BJ (cell line): ENCODE data around the gene ENO2. TPM values are rescaled to one million over a fixed set of nuclear protein-coding genes. Genes with fewer than 3 reads are reported as not detected.
A peak's percentile ranks its signal among the peaks of the same experiment; 100 is the strongest.
"Not testable (repeated sequence)": the region's sequence is repeated elsewhere in the genome, so short reads cannot be mapped to it uniquely, and the experiment has no call there.

Experiments used
- CTCF ChIA-PET: fragments of 350-600 bp; formaldehyde crosslinking; extraction: SDS; loops from one replicate; lab custom pipeline; 2021; ENCODE audit warnings: antibody characterized with exemption, inconsistent platforms; lab: Yijun Ruan, JAX
- POLR2A ChIA-PET: fragments of 300-600 bp; sonication (Branson Sonifier 250); formaldehyde crosslinking; extraction: SDS; loops from one replicate; lab custom pipeline; 2021; ENCODE audit warnings: antibody characterized with exemption; lab: Charles Lee
- DNase-seq: peaks from one replicate; pipeline ENCODE4 v3.0.0-alpha.2; 2011; ENCODE audit warnings: low read depth
- H3K27me3 ChIP-seq: 2 replicates; pipeline ENCODE4 v1.6.0; 2011; ENCODE audit warnings: low read length; ENCODE audit not compliant: control insufficient read depth, insufficient read depth
- H3K36me3 ChIP-seq: 2 replicates; pipeline ENCODE4 v1.5.1; 2011; ENCODE audit warnings: low read length; ENCODE audit not compliant: control insufficient read depth, insufficient read depth
- H3K4me3 ChIP-seq: 2 replicates; pipeline ENCODE4 v1.5.1; 2011; ENCODE audit warnings: low read depth, mild to moderate bottlenecking, control low read depth, low read length
- polyA plus RNA-seq: library from polyadenylated mRNA; depleted of rRNA; stranded (reverse); fragments of >200 nt; gene quantifications from 2 replicates; pipeline ENCODE4 v1.2.3, GENCODE V29; 2011
- TF ChIP-seq, protein P1 (sequence below): IDR thresholded peaks from 2 replicates; pipeline ENCODE4 v1.5.1; 2011; ENCODE audit warnings: low read depth, mild to moderate bottlenecking, control low read depth, inconsistent platforms, low read length, moderate library complexity; ENCODE audit not compliant: insufficient read depth

ENO2 gene
- polyA plus RNA-seq, 1 experiment, result 29.7 TPM

DNA sequence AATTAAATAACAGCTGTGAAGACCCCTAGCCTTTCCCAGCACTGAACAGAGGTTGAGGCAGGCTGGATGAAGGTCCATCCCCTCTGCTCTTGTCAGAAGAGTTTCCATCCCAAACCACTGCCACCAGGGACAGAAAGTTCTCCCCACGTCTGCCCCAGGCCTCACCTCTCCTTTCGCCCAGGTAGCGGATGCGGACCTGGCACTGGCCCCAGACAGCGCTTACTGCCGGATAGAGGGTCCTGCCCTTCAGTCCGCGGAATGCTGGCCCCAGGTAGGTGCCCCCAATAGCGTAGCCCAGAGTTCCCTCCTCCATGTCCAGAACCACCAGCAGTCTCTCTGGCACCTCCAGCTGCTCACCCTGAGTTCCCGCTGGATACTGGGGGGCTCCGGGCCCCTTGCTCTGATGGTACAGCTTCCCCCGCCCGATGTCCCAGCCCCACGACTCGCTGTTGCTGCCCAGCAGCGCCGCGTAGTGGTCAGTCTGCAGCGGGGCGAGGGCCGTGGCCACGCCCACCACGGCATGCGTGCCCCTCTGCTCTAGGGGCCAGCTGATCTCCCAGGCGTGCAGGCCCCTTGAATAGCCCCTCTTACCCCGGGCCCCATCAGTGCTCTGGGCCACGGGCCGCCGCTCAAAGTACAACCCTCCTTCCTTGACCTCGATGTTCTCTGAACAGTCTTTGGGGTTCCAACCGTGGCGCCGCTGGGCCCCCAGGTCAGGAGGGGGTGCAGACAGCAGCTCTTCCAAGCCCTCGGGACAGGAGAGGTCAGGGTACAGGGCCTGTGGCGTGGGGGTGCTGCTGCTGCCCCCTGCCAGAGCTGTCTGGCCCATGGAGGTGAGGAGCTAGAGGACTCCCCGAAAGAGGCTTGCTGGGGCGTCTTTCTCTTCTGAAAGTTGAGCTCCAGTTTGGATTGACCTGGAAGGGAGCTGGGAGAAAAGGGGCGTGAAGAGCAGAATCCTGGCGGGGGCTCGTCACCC, 42.0 kb upstream of the ENO2 start:
- no peak for DNase-seq
- no peaks in the 10 kb centered on the region for H3K27me3 ChIP-seq
- TF ChIP-seq, protein P1, sequence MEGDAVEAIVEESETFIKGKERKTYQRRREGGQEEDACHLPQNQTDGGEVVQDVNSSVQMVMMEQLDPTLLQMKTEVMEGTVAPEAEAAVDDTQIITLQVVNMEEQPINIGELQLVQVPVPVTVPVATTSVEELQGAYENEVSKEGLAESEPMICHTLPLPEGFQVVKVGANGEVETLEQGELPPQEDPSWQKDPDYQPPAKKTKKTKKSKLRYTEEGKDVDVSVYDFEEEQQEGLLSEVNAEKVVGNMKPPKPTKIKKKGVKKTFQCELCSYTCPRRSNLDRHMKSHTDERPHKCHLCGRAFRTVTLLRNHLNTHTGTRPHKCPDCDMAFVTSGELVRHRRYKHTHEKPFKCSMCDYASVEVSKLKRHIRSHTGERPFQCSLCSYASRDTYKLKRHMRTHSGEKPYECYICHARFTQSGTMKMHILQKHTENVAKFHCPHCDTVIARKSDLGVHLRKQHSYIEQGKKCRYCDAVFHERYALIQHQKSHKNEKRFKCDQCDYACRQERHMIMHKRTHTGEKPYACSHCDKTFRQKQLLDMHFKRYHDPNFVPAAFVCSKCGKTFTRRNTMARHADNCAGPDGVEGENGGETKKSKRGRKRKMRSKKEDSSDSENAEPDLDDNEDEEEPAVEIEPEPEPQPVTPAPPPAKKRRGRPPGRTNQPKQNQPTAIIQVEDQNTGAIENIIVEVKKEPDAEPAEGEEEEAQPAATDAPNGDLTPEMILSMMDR, result peak; percentile 99
- CTCF ChIA-PET, result interaction anchor here (0.6 to 9.7 kb wide), 42 partner anchors 9 to 644 kb away, joined by 3 to 112 read pairs (median 4); partner anchors contain the start of genes C12orf57, CDCA3, ENO2 and GNB3
- H3K4me3 ChIP-seq, result peak overlapping the region; percentile 65
- peaks cover 26% of the 10 kb centered on the region for H3K36me3 ChIP-seq
- POLR2A ChIA-PET, result interaction anchor here (0.7 to 3.7 kb wide), 6 partner anchors 19 to 66 kb away, joined by 4 to 19 read pairs (median 6); partner anchors contain the start of genes CDCA3 and USP5

DNA sequence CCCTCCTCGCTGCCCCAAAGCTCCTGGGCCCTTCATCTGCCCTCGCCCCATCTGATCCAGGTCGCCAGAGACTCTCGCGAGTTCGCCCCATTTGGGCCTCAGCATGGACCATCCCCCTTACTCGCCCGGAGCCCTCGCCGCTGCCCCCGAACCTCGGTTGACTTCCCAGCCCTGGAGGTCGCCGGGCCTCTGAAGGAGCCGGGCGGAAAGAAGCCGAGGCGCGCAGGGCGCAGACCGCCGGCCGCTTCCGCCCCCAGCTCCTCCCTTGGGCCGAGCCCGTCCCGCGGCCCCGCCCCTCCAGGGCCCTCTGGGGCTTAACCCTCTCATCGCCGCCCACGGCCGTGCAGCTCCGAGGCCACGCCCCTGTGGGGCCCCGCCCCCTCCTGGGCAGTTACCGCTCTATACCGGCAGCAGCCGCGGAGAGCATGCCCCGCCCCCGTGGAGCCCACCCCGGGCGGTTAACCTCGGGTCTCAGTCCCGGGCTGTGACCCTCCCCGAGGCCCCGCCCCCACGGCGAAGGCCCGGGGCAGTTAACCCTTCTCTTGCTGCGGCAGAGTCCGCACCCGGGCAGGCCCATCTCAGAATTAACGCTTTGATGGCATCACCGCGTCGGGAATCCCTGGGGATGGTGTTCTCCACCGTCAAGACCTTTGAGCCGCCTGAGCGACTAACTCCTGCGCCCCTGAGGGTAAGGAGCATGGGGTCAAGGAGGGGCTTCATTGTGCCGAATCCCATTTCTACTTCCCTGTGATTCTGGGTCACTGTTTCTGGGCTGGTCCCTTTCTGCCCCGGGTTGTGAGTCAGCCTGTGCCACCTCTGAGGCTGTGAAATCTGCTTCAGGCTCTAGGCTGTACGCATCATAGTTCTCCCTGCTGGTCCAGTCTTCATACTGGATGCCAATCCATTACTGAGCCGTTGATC, 41.0 kb upstream of the ENO2 start, which contains the start of gene SPSB2:
Gene SPSB2 (minus strand): TSS at position 210 of the 921 bp plus-strand sequence. CDS start 402 bp downstream, outside the sequence.
- DNase-seq, result no peak
- TF ChIP-seq, protein P1, result no peak
- POLR2A ChIA-PET, result interaction anchor here (0.7 to 3.7 kb wide), 5 partner anchors 18 to 65 kb away, joined by 4 to 19 read pairs (median 7); partner anchors contain the start of genes CDCA3 and USP5

DNA sequence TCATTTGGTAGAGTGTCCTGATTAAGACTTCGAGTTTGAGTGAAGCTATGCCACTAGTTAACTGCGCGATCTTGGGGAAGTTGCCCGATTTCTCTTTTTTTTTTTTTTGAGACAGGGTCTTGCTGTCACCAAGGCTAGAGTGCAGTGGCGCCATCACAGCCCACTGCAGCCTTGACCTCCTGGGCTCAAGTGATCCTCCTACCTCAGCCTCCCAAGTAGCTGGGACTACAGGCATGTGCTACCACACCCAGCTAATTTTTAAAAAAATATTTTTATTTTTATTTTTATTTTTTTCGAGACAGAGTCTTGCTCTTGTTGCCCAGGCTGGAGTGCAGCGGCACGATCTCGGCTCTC, 40.4 kb upstream of the ENO2 start:
- H3K27me3 ChIP-seq, DNase-seq, POLR2A ChIA-PET: not testable (repeated sequence)
- Histone ChIP-seq H3K36me3 (peaks cover 25% of the 10 kb centered on the region), H3K4me3 (peak overlapping the region; percentile 65)
- CTCF ChIA-PET, result interaction anchor here (1.8 to 3.4 kb wide), 4 partner anchors 9 to 51 kb away, joined by 4 to 43 read pairs (median 42); partner anchors contain the start of gene P3H3

More for the DNA sequence above, 41.0 kb upstream of the ENO2 start, which contains the start of gene SPSB2:
- Histone ChIP-seq H3K4me3 (peak within 1 kb of the TSS; percentile 65), H3K36me3 (peaks cover 26% of the 10 kb centered on the region), H3K27me3 (no peaks in the 10 kb centered on the region)
- CTCF ChIA-PET, result interaction anchor here (0.6 to 9.7 kb wide), 37 partner anchors 10 to 645 kb away, joined by 3 to 112 read pairs (median 4); partner anchors contain the start of genes C12orf57, CDCA3, ENO2 and GNB3

DNA sequence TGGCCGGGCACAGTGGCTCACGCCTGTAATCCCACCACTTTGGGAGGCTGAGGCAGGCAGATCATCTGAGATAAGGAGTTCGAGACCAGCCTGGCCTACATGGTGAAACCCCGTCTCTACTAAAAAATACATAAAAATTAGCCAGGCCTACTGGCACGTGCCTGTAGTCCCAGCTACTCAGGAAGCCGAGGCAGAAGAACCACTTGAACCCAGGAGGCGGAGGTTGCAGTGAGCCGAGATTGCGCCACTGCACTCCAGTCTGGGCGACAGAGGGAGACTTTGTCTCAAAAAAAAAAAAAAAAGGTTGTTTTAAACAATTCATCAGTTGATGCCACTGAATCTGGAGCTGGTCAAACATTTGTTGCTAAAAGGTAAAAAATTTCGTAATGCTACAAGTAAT, 34.6 kb upstream of the ENO2 start:
- H3K27me3 ChIP-seq, POLR2A ChIA-PET, DNase-seq, H3K4me3 ChIP-seq, H3K36me3 ChIP-seq: not testable (repeated sequence)
- CTCF ChIA-PET, result interaction anchor here (0.8 to 6.1 kb wide), 2 partner anchors 7 to 12 kb away, joined by 4 to 41 read pairs; partner anchors contain the start of gene SPSB2

DNA sequence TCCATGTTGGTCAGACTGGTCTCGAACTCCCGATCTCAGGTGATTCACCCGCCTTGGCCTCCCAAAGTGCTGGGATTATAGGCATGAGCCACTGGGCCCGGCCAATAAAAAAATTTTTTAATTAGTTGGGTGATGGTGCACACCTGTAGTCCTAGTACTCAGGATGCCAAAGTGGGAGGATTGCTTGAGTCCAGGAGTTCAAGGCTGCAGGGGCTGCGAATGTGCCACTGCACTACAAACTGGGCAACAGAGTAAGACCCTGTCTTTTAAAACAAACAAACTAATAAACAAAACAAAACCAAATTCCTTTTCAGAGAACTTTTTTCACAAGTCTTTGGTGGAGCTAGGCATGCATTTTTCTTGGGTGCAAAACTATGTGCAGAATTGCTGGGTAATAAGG, 31.1 kb upstream of the ENO2 start:
- no peak for DNase-seq
- Histone ChIP-seq H3K4me3 (no peak overlapping the region), H3K27me3 (no peaks in the 10 kb centered on the region), H3K36me3 (peaks cover 8% of the 10 kb centered on the region)
- TF ChIP-seq, protein P1, result no peak
- POLR2A ChIA-PET, result no interaction called here
- CTCF ChIA-PET, result interaction anchor here (1.2 to 6.1 kb wide), 5 partner anchors 8 to 82 kb away, joined by 3 to 41 read pairs (median 6); partner anchors contain the start of genes LRRC23 and SPSB2
